ENCODE data around the gene DYRK1A.

Gene DYRK1A

GRCh38 chr21:37393786-37394185 lies 27.2 kb downstream of the DYRK1A start:
- no peak for DNase-seq (ENCODE audit: low read depth)
- TF ChIP-seq CTCF (IDR thresholded peaks at IDR 0.05; ENCODE audit: insufficient read depth, low read depth, low read length, missing control alignments), result no peak
- H3K4me3 ChIP-seq (ENCODE audit: low read depth, low read length), result no peak overlapping the region

GRCh38 chr21:37395961-37396360 lies 29.4 kb downstream of the DYRK1A start:
- TF ChIP-seq CTCF (IDR thresholded peaks at IDR 0.05; ENCODE audit: insufficient read depth, low read depth, low read length, missing control alignments), result no peak
- no peak for DNase-seq (ENCODE audit: low read depth)
- no peak overlapping the region for H3K4me3 ChIP-seq (ENCODE audit: low read depth, low read length)

- no peak for TF ChIP-seq CTCF (IDR thresholded peaks at IDR 0.05; ENCODE audit: insufficient read depth, low read depth, low read length, missing control alignments)
- H3K4me3 ChIP-seq (ENCODE audit: low read depth, low read length), result no peak overlapping the region
- DNase-seq (ENCODE audit: low read depth), result no peak
These were observed 30.3 kb downstream of the DYRK1A start for GRCh38 chr21:37396855-37397254.

- DNase-seq (ENCODE audit: low read depth), result no peak
- no peak for TF ChIP-seq CTCF (IDR thresholded peaks at IDR 0.05; ENCODE audit: insufficient read depth, low read depth, low read length, missing control alignments)
- H3K4me3 ChIP-seq (ENCODE audit: low read depth, low read length), result no peak overlapping the region
These were observed 32.1 kb downstream of the DYRK1A start for GRCh38 chr21:37398697-37399096.

GRCh38 chr21:37402251-37402867 lies 35.8 kb downstream of the DYRK1A start:
- DNase-seq (ENCODE audit: low read depth), result no peak
- no peak for TF ChIP-seq CTCF (IDR thresholded peaks at IDR 0.05; ENCODE audit: insufficient read depth, low read depth, low read length, missing control alignments)
- no peak overlapping the region for H3K4me3 ChIP-seq (ENCODE audit: low read depth, low read length)

- no peak for TF ChIP-seq CTCF (IDR thresholded peaks at IDR 0.05; ENCODE audit: insufficient read depth, low read depth, low read length, missing control alignments)
- no peak for DNase-seq (ENCODE audit: low read depth)
- no peak overlapping the region for H3K4me3 ChIP-seq (ENCODE audit: low read depth, low read length)
These were observed 39.1 kb downstream of the DYRK1A start for GRCh38 chr21:37405629-37406028.

Measured in GM12865 (cell line).